Measurements from ENCODE around the gene AP1S2.

DNA sequence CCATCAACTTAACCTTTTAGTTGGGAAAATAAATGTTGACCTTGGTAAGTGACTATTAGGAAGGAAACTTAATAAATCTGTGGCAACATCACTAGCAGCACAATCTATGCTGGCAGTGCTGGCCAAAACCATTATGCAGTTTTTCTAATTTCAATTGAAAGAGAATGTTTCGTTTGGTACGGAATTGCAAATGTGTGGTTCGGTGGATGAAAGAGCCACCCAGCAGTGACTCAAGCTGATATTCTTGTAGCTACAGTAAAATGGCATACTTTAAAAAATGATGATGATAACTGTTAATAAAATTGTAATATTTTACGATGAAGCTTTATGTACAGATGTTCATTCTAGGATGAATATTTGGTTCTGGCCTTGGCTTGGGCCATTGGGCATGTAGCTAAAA lies 40.7 kb upstream of the AP1S2 start:
- TF ChIP-seq POLR2A (IDR thresholded peaks at IDR 0.05; ENCODE audit: low read length) (no peak), GATA1 (IDR thresholded peaks at IDR 0.05; ENCODE audit: low read depth, low read length) (no peak)
